CD8-positive, alpha-beta memory T cell (primary cell): Measurements from ENCODE around the gene WFDC13. TPM values are rescaled to one million over a fixed set of nuclear protein-coding genes. Genes with fewer than 3 reads are reported as not detected.

Experiments used
- CTCF ChIA-PET: fragments of 350-600 bp; sonication (Branson Sonifier 250); formaldehyde crosslinking; loops from one replicate; lab custom pipeline; 2021; ENCODE audit warnings: antibody characterized with exemption; lab: Charles Lee
- POLR2A ChIA-PET: fragments of 350-600 bp; sonication (Branson Sonifier 250); formaldehyde crosslinking; loops from one replicate; lab custom pipeline; 2021; ENCODE audit warnings: antibody characterized with exemption; lab: Charles Lee
- DNase-seq, 5 donors: peaks; one replicate each; pipeline versions ENCODE4 v3.0.0 to v3.0.0-alpha.2; 2020 to 2022; ENCODE audit warnings: mixed read lengths in 1 of 5
- H3K27ac ChIP-seq: one replicate; pipeline ENCODE4 v1.7.0; 2013; ENCODE audit warnings: low read depth, mild to moderate bottlenecking, low read length, moderate library complexity
- H3K27me3 ChIP-seq: 2 replicates; pipeline ENCODE4 v1.7.0; 2013; ENCODE audit warnings: low read length, mild to moderate bottlenecking; ENCODE audit not compliant: insufficient read depth, poor library complexity, severe bottlenecking
- H3K36me3 ChIP-seq: 2 replicates; pipeline ENCODE4 v1.7.0; 2013; ENCODE audit warnings: mild to moderate bottlenecking, low read length, moderate library complexity; ENCODE audit not compliant: insufficient read depth
- H3K4me1 ChIP-seq: 2 replicates; pipeline ENCODE4 v1.7.0; 2013; ENCODE audit warnings: mild to moderate bottlenecking, low read length, moderate library complexity; ENCODE audit not compliant: insufficient read depth
- H3K4me3 ChIP-seq: 2 replicates; pipeline ENCODE4 v1.7.0; 2013; ENCODE audit warnings: mild to moderate bottlenecking, low read length
- H3K9me3 ChIP-seq: 2 replicates; pipeline ENCODE4 v1.7.0; 2013; ENCODE audit warnings: mild to moderate bottlenecking, low read length
- H3K27ac Mint-ChIP-seq, 8 donors: one replicate each; pipeline ENCODE4 v1.8.0; 2020 to 2021; ENCODE audit warnings: mixed read lengths in 8 of 8, mild to moderate bottlenecking in 6 of 8, inconsistent platforms in 3 of 8, moderate library complexity in 3 of 8
- H3K27me3 Mint-ChIP-seq, 2 donors: one replicate each; pipeline ENCODE4 v1.8.0; 2020 to 2021; ENCODE audit warnings: mixed read lengths in 2 of 2, mild to moderate bottlenecking in 1 of 2, moderate library complexity in 1 of 2
- H3K36me3 Mint-ChIP-seq, 3 donors: one replicate each; pipeline ENCODE4 v1.8.0; 2020 to 2021; ENCODE audit warnings: mixed read lengths in 3 of 3, inconsistent platforms in 1 of 3, mild to moderate bottlenecking in 1 of 3
- H3K4me1 Mint-ChIP-seq, 3 donors: one replicate each; pipeline ENCODE4 v1.8.0; 2020 to 2021; ENCODE audit warnings: mixed read lengths in 3 of 3, inconsistent platforms in 1 of 3, mild to moderate bottlenecking in 1 of 3
- H3K4me3 Mint-ChIP-seq, 7 donors: one replicate each; pipeline ENCODE4 v1.8.0; 2020 to 2021; ENCODE audit warnings: mixed read lengths in 7 of 7, mild to moderate bottlenecking in 6 of 7, moderate library complexity in 4 of 7, inconsistent platforms in 2 of 7
- H3K9me3 Mint-ChIP-seq, 5 donors: one replicate each; pipeline ENCODE4 v1.8.0; 2020 to 2022; ENCODE audit warnings: mixed read lengths in 5 of 5, mild to moderate bottlenecking in 3 of 5, moderate library complexity in 2 of 5, inconsistent platforms in 1 of 5
- polyA plus RNA-seq: library from polyadenylated mRNA; unstranded; fragments of 300-500 nt; fragmentation: Illumina TruSeq; gene quantifications from one replicate; pipeline ENCODE4 v1.2.3, GENCODE V29; 2021
- total RNA-seq, 2 experiments: library from RNA; stranded (reverse); gene quantifications; one replicate each; pipeline ENCODE4 v1.2.3, GENCODE V29; 2021

WFDC13 gene
- total and polyA plus RNA-seq, 3 experiments from 2014 or later = not detected

- Mint-ChIP-seq H3K4me3 (no peak overlapping the region), H3K27ac (no peak overlapping the region), H3K27me3 (peaks cover 31 to 37% of the 10 kb centered on the region in 2 donors), H3K4me1 (no peaks in the 10 kb centered on the region), H3K9me3 (peaks cover 14 to 25% (median 24%) of the 10 kb centered on the region in 5 donors), H3K36me3 (peaks cover 0 to 4% (median under 1%) of the 10 kb centered on the region in 3 donors)
- Histone ChIP-seq H3K36me3 (no peaks in the 10 kb centered on the region), H3K4me3 (no peak overlapping the region), H3K9me3 (peaks cover 5% of the 10 kb centered on the region), H3K27ac (no peak overlapping the region), H3K27me3 (no peaks in the 10 kb centered on the region), H3K4me1 (no peaks in the 10 kb centered on the region)
- POLR2A ChIA-PET = no interaction called here
- CTCF ChIA-PET = no interaction called here
- no peak for DNase-seq
These were observed 34.1 kb downstream of the WFDC13 start for GRCh38 chr20:45735988-45736387.

- Mint-ChIP-seq H3K36me3 (no peaks in the 10 kb centered on the region), H3K27me3 (peaks cover 10 to 23% of the 10 kb centered on the region in 2 donors), H3K9me3 (no peaks in the 10 kb centered on the region), H3K4me1 (no peaks in the 10 kb centered on the region), H3K4me3 (no peak overlapping the region), H3K27ac (no peak overlapping the region)
- Histone ChIP-seq H3K27me3 (no peaks in the 10 kb centered on the region), H3K4me3 (no peak overlapping the region), H3K4me1 (no peaks in the 10 kb centered on the region), H3K27ac (no peak overlapping the region), H3K9me3 (no peaks in the 10 kb centered on the region), H3K36me3 (no peaks in the 10 kb centered on the region)
- ChIA-PET POLR2A (no interaction called here), CTCF (no interaction called here)
- DNase-seq = no peak
These were observed 40.8 kb downstream of the WFDC13 start for GRCh38 chr20:45742596-45742995.

GRCh38 chr20:45745015-45745414, 43.2 kb downstream of the WFDC13 start:
- H3K27me3 Mint-ChIP-seq = peaks cover 17 to 38% of the 10 kb centered on the region in 2 donors
- no peak overlapping the region for H3K27ac Mint-ChIP-seq
- CTCF ChIA-PET = no interaction called here
- Histone ChIP-seq H3K27ac (no peak overlapping the region), H3K36me3 (no peaks in the 10 kb centered on the region), H3K4me3 (no peak overlapping the region), H3K27me3 (no peaks in the 10 kb centered on the region), H3K4me1 (no peaks in the 10 kb centered on the region), H3K9me3 (no peaks in the 10 kb centered on the region)
- DNase-seq = no peak
- no peak overlapping the region for H3K4me3 Mint-ChIP-seq
- H3K9me3 Mint-ChIP-seq = no peaks in the 10 kb centered on the region
- H3K4me1 Mint-ChIP-seq = no peaks in the 10 kb centered on the region
- no peaks in the 10 kb centered on the region for H3K36me3 Mint-ChIP-seq
- POLR2A ChIA-PET = no interaction called here

GRCh38 chr20:45751721-45752120, 49.9 kb downstream of the WFDC13 start:
- Mint-ChIP-seq H3K4me1 (no peaks in the 10 kb centered on the region), H3K27me3 (peaks cover 15 to 43% of the 10 kb centered on the region in 2 donors), H3K36me3 (no peaks in the 10 kb centered on the region), H3K27ac (no peak overlapping the region), H3K4me3 (no peak overlapping the region), H3K9me3 (peaks cover 0 to 7% (median 3%) of the 10 kb centered on the region in 5 donors)
- H3K36me3 ChIP-seq = no peaks in the 10 kb centered on the region
- ChIA-PET POLR2A (no interaction called here), CTCF (no interaction called here)
- no peak overlapping the region for H3K27ac ChIP-seq
- no peak for DNase-seq
- no peaks in the 10 kb centered on the region for H3K9me3 ChIP-seq
- peaks cover 4% of the 10 kb centered on the region for H3K27me3 ChIP-seq
- no peak overlapping the region for H3K4me3 ChIP-seq
- no peaks in the 10 kb centered on the region for H3K4me1 ChIP-seq

GRCh38 chr20:45752746-45753145, 50.9 kb downstream of the WFDC13 start:
- peaks cover 15 to 34% of the 10 kb centered on the region in 2 donors for H3K27me3 Mint-ChIP-seq
- DNase-seq = no peak
- POLR2A ChIA-PET = no interaction called here

GRCh38 chr20:45758096-45758495, 56.3 kb downstream of the WFDC13 start:
- CTCF ChIA-PET = interaction anchor here (1.0 kb wide), 1 partner anchor 13 kb away, joined by 3 read pairs; no protein-coding TSS in a partner anchor
- H3K27me3 Mint-ChIP-seq = peaks cover 7 to 8% of the 10 kb centered on the region in 2 donors
- Histone ChIP-seq H3K4me3 (no peak overlapping the region), H3K4me1 (no peaks in the 10 kb centered on the region), H3K27ac (no peak overlapping the region), H3K9me3 (no peaks in the 10 kb centered on the region), H3K36me3 (no peaks in the 10 kb centered on the region), H3K27me3 (no peaks in the 10 kb centered on the region)
- H3K27ac Mint-ChIP-seq = no peak overlapping the region
- H3K4me3 Mint-ChIP-seq = no peak overlapping the region
- POLR2A ChIA-PET = no interaction called here
- no peaks in the 10 kb centered on the region for H3K36me3 Mint-ChIP-seq
- DNase-seq = no peak
- no peaks in the 10 kb centered on the region for H3K4me1 Mint-ChIP-seq
- peaks cover 0 to 7% (median 3%) of the 10 kb centered on the region in 5 donors for H3K9me3 Mint-ChIP-seq

More at GRCh38 chr20:45752746-45753145, 50.9 kb downstream of the WFDC13 start:
- H3K4me1 Mint-ChIP-seq = no peaks in the 10 kb centered on the region
- no peak overlapping the region for H3K27ac ChIP-seq
- no peak overlapping the region for H3K4me3 Mint-ChIP-seq
- H3K36me3 Mint-ChIP-seq = no peaks in the 10 kb centered on the region
- CTCF ChIA-PET = no interaction called here
- H3K36me3 ChIP-seq = no peaks in the 10 kb centered on the region
- peaks cover 0 to 7% (median 3%) of the 10 kb centered on the region in 5 donors for H3K9me3 Mint-ChIP-seq
- H3K4me1 ChIP-seq = no peaks in the 10 kb centered on the region
- H3K27ac Mint-ChIP-seq = no peak overlapping the region
- no peak overlapping the region for H3K4me3 ChIP-seq
- peaks cover 4% of the 10 kb centered on the region for H3K27me3 ChIP-seq
- H3K9me3 ChIP-seq = no peaks in the 10 kb centered on the region

Other genes starting within 250 kb of the WFDC13 start
- gene WFDC2, start 232.3 kb upstream of the WFDC13 start, total RNA-seq = under 1 TPM in 1 of 2 experiments, not detected in 1; 0.55 TPM
- not detected for gene WFDC2, start 232.3 kb upstream of the WFDC13 start, polyA plus RNA-seq
- not detected for gene SPINT3, start 186.4 kb upstream of the WFDC13 start, total RNA-seq
- not detected for gene SPINT3, start 186.4 kb upstream of the WFDC13 start, polyA plus RNA-seq
- not detected for gene WFDC6, start 162.6 kb upstream of the WFDC13 start, total RNA-seq
- not detected for gene WFDC6, start 162.6 kb upstream of the WFDC13 start, polyA plus RNA-seq
- gene EPPIN, start 154.6 kb upstream of the WFDC13 start, total RNA-seq = not detected
- gene EPPIN, start 154.6 kb upstream of the WFDC13 start, polyA plus RNA-seq = not detected
- gene WFDC8, start 122.8 kb upstream of the WFDC13 start, total RNA-seq = not detected
- gene WFDC8, start 122.8 kb upstream of the WFDC13 start, polyA plus RNA-seq = not detected
- not detected for gene WFDC10A, start 72.3 kb upstream of the WFDC13 start, total RNA-seq
- gene WFDC10A, start 72.3 kb upstream of the WFDC13 start, polyA plus RNA-seq = not detected
- gene WFDC9, start 70.8 kb upstream of the WFDC13 start, total RNA-seq = not detected
- not detected for gene WFDC9, start 70.8 kb upstream of the WFDC13 start, polyA plus RNA-seq
- gene WFDC11, start 31.8 kb upstream of the WFDC13 start, total RNA-seq = not detected
- not detected for gene WFDC11, start 31.8 kb upstream of the WFDC13 start, polyA plus RNA-seq
- gene WFDC10B, start 3.0 kb downstream of the WFDC13 start, total RNA-seq = not detected
- gene WFDC10B, start 3.0 kb downstream of the WFDC13 start, polyA plus RNA-seq = not detected
- not detected for gene SPINT4, start 20.3 kb downstream of the WFDC13 start, total RNA-seq
- not detected for gene SPINT4, start 20.3 kb downstream of the WFDC13 start, polyA plus RNA-seq
- gene WFDC3, start 89.8 kb downstream of the WFDC13 start, total RNA-seq = not detected
- gene WFDC3, start 89.8 kb downstream of the WFDC13 start, polyA plus RNA-seq = not detected
- 10 to 100 TPM; 33.4 to 37.1 TPM for gene DNTTIP1, start 89.9 kb downstream of the WFDC13 start, total RNA-seq
- gene DNTTIP1, start 89.9 kb downstream of the WFDC13 start, polyA plus RNA-seq = 26.8 TPM
- gene UBE2C, start 110.6 kb downstream of the WFDC13 start, total RNA-seq = 100 to 1,000 TPM; 124 to 130 TPM
- not detected for gene UBE2C, start 110.6 kb downstream of the WFDC13 start, polyA plus RNA-seq
- not detected for gene TNNC2, start 125.3 kb downstream of the WFDC13 start, total RNA-seq
- 0.36 TPM for gene TNNC2, start 125.3 kb downstream of the WFDC13 start, polyA plus RNA-seq
- gene SNX21, start 131.8 kb downstream of the WFDC13 start, total RNA-seq = 1 to 10 TPM; 1.2 to 1.3 TPM
- gene SNX21, start 131.8 kb downstream of the WFDC13 start, polyA plus RNA-seq = 3.4 TPM
- 10 to 100 TPM; 27.1 to 27.3 TPM for gene ACOT8, start 155.4 kb downstream of the WFDC13 start, total RNA-seq
- gene ACOT8, start 155.4 kb downstream of the WFDC13 start, polyA plus RNA-seq = 41.0 TPM
- gene ZSWIM3, start 155.6 kb downstream of the WFDC13 start, total RNA-seq = 1 to 10 TPM; 5.9 to 6.5 TPM
- 2.0 TPM for gene ZSWIM3, start 155.6 kb downstream of the WFDC13 start, polyA plus RNA-seq
- 10 to 100 TPM; 12.3 TPM for gene ZSWIM1, start 179.2 kb downstream of the WFDC13 start, total RNA-seq
- gene ZSWIM1, start 179.2 kb downstream of the WFDC13 start, polyA plus RNA-seq = 2.1 TPM
- 1 to 10 TPM in 1 of 2 experiments, under 1 TPM in 1; 0.98 to 1.9 TPM for gene SPATA25, start 185.6 kb downstream of the WFDC13 start, total RNA-seq
- gene SPATA25, start 185.6 kb downstream of the WFDC13 start, polyA plus RNA-seq = not detected
- gene NEURL2, start 189.2 kb downstream of the WFDC13 start, total RNA-seq = 1 to 10 TPM; 2.7 to 2.8 TPM
- gene NEURL2, start 189.2 kb downstream of the WFDC13 start, polyA plus RNA-seq = 0.94 TPM
- gene CTSA, start 189.3 kb downstream of the WFDC13 start, total RNA-seq = 10 to 100 TPM; 81.1 to 82.1 TPM
- gene CTSA, start 189.3 kb downstream of the WFDC13 start, polyA plus RNA-seq = 219 TPM
- gene PLTP, start 210.1 kb downstream of the WFDC13 start, total RNA-seq = 1 to 10 TPM; 2.5 to 3.2 TPM
- 0.45 TPM for gene PLTP, start 210.1 kb downstream of the WFDC13 start, polyA plus RNA-seq
- 10 to 100 TPM; 33.6 to 34.1 TPM for gene PCIF1, start 232.6 kb downstream of the WFDC13 start, total RNA-seq
- 88.0 TPM for gene PCIF1, start 232.6 kb downstream of the WFDC13 start, polyA plus RNA-seq